NCI-H345 (cell line): Measurements from ENCODE around the gene SLITRK3.
A peak's percentile ranks its signal among the peaks of the same experiment; 100 is the strongest.
"Not testable (repeated sequence)": the region's sequence is repeated elsewhere in the genome, so short reads cannot be mapped to it uniquely, and the experiment has no call there.

Experiments used
- DNase-seq: peaks from one replicate; lab custom pipeline; 2025; lab: John Stamatoyannopoulos, UW

The SLITRK3 gene

GRCh38 chr3:165191491-165191890, 4.7 kb downstream of the SLITRK3 start:
- DNase-seq, result no peak

DNA sequence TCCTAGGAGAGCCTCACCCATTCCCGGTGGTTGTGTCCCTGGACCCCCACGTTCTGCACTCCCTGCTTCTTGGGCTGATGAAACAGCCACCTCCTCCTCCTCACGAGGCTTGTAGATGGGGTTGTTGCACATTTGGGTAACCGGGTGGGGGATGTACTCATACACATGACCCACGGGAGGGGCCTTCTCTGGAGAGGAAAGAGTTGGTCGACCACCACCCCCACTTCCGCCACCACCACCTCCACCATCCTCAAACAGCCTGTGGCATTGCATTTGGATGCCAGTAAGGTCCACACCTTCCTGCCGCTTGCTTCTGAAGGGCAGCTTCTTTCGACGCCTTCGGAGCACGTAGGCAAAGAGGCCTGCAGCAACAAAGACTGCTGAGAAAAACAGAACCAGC, 7.7 kb downstream of the SLITRK3 start:
- no peak for DNase-seq

DNA sequence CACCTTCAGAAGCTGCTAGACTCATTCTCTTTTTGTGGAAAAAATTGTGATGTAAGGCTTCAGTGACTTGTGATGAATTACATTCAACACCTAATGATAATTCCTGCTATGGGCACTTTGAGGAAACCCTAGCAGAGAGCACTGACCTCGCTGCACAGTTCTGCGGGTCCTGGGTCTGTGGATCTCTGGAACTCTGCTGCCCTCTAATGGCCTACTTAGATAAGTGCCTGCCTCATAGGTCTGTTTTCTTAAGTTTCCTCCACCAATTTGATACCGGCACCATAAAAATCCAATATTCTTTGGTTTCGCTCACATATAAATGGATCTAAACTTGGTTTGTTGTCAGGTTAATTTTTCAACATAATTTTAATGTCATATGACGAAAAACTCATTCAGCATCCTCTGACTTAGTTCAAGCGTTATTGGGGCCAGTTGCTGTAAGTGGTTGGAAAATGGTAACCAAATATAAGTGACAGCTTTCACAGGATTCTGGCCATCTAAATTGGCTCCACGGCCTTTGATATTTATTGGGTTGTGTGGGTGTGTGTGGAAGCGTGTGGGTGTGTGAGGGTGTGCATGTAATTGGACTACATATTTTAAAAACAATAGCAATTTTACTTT, 10.4 kb downstream of the SLITRK3 start:
- peak; percentile 56 for DNase-seq

DNA sequence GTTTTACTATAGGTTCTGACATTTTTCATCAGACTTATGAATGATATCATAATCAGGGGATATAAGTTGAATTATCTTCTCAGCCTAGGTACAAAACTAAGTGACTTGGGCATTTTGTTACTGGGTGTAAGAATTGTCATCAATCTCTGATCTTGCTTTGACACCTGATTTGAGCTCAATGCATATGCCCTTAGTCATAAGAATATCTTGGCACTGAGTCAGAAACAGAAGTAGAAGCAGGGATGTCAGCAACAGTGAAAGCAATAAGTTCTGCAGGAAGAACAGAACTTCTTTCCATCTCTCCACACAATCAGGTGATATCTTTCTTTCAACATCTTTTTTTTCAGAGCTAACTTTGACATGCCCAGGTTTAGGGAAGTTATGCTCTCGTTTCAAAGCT, 14.6 kb downstream of the SLITRK3 start:
- no peak for DNase-seq

DNA sequence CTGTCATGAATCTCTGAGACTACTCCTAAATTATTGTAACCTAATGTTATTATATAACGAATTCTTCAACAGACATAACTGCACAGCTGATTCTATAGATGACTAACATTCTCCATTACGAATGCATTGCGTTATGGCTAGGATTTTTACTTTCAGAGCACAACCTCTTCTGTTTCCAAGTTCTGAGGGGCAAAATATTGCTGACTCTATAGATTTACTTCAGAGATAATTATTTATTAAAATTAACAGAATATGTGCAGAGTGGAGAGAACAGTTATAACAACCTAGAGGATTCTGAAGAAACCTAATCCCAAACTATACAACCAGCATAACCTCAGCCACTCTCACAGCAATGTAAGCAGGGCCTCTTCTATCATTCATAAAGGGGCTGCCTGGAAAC, 25.9 kb downstream of the SLITRK3 start:
- DNase-seq, result no peak

DNA sequence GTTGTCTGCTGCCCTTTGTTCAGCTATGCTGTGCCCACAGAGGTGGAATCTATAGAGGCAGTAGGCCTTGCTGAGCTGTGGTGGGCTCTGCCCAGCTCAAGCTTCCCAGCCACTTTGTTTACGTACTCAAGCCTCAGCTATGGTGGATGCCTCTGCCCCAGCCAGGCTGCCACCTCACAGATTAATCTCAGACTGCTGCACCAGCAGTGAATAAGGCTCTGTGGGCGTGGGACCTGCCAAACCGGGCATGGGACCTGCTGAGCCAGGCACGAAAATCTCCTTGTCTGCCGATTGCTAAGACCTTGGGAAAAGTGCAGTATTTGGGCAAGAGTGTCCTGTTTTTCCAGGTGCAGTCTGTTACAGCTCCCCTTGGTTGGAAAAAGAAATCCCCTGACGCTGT, 26.8 kb downstream of the SLITRK3 start:
- DNase-seq, result no peak

GRCh38 chr3:165162883-165163282, 33.3 kb downstream of the SLITRK3 start:
- DNase-seq, result no peak

GRCh38 chr3:165159760-165160421, 36.3 kb downstream of the SLITRK3 start:
- no peak for DNase-seq

DNA sequence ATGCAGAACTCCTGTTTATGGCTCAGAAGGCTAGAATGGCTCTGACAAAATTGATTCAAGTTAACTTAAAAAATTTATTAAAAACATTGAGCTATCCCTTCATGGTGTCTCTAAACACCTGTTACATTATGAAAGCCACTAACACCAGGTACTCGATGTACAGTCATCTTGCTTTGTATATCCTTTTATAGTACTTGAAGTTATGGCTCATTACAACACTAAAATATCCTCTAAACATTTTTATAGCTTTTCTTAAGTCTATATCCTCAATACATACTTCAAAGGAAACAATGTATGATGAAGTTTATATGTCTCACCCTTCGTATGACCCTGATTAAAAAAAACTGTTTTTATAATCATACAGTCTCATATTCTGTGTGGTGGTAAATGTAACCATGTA, 38.2 kb downstream of the SLITRK3 start:
- no peak for DNase-seq

DNA sequence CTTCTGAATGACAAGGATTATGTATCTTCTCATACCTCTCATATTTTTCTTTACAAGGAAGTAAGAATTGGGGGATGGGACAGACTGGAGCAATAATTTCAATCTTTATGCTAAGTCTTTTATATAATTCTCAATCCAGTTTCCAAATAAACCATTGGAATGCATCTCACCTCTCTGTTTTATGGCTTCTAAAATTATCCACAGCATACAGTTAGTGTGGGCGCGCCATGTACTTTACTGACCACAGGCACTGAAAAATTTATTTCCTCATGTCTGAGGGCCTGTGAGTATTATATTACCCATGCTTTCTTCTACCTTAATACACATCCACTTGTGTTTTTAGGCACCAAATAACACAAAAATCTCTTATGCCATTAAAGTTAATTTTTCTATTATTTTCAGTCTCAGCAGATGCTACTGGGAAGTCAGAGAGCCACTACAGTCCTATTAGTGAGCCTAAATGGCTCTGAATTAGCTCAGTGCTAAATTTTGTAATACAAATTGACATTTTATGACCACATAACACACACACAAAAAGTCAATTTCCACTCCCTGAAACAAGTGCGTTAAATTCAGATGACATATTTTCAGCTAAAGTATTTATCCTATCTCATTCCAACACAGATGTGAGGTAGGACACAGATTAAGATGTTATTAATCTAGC, 39.3 kb downstream of the SLITRK3 start:
- no peak for DNase-seq

GRCh38 chr3:165148876-165149441, 47.2 kb downstream of the SLITRK3 start:
- no peak for DNase-seq

DNA sequence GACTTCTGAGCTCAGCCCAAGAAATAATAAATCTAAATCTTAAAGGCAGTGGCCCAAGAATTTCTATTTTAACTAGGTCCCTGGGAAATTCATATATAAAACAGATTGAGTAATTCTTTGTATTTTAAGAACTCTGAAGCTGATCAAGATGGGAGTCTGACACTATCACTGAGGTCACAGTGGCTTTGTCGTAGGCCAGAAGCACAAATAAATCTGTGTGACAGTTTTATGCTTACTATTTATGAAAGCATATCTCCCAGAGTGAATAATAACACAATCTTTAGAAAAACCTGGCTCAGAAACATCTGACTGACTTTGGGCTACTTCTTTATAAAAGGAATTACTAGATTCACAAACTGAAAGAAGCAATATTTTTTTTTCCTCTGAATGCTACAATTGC, 51.9 kb downstream of the SLITRK3 start:
- DNase-seq, result no peak

DNA sequence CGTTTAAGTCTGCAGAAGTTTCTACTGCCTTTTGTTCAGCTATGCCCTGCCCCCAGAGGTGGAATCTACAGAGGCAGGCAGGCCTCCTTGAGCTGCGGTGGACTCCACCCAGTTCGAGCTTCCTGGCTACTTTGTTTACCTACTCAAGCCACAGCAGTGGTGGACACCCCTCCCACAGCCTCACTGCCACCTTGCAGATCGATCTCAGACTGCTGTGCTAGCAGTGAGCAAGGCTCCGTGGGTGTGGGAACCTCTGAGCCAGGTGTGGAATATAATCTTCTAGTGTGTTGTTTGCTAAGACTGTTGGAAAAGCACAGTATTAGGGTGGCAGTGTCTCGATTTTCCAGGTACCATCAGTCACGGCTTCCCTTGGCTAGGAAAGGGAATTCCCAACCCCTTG, 56.3 kb downstream of the SLITRK3 start:
- not testable (repeated sequence) for DNase-seq
